Spleen (tissue), 7 donors: ENCODE measurements around the gene PSMD7.

Source experiments
- POLR2A ChIP-seq, 3 donors: fragments of 450-650 bp; IDR thresholded peaks; one replicate each; pipeline ENCODE4 v1.5.1; 2017; ENCODE audit warnings: antibody characterized with exemption in 3 of 3, mild to moderate bottlenecking in 1 of 3
- POLR2AphosphoS5 ChIP-seq, 3 donors: sonication (generic); formaldehyde crosslinking; IDR thresholded peaks; one replicate each; pipeline ENCODE4 v1.5.1; 2017; ENCODE audit warnings: antibody characterized with exemption in 3 of 3
- TF ChIP-seq, protein P1 (sequence below), 11 experiments: fragments of 200-600 bp in 7 of 11; fragments of 450-650 bp in 4 of 11; sonication (generic) in 4 of 11; IDR thresholded peaks in 8 of 11; conservative IDR thresholded peaks in 3 of 11; 1 replicate in 7 of 11; 2 replicates in 4 of 11; pipeline versions ENCODE4 v1.4.0 to v1.8.0; 2016 to 2021; ENCODE audit warnings: antibody characterized with exemption in 11 of 11, inconsistent platforms in 4 of 11, mild to moderate bottlenecking in 1 of 11
- donor health status: DM: no; HTN: no; CAD: no; lungs with moderate emphysema.
- donor health status: DM: no; HTN: no; CAD: no.
- donor health status: DM: no; HTN: no; CAD: no.

DNA sequence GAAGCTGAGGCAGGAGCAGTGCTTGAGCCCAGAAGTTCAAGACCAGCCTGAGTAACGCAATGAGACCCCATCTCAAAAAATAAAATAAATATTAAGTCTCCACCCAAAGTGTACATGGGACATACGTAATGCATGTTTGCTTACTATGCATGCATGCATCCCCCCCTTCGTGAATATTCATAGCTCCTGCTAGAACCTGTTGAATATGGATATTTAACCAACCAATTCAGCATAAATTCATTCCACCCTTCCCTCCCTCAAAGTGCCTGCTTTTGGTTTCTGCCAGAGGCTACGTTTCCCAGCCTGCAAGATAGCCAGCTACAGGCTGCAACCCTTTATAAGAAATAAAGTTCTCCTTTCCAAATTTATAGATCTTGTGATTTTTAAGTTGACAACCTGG lies 12.9 kb upstream of the PSMD7 start:
- TF ChIP-seq POLR2A (IDR thresholded peaks at IDR 0.05), result no peak
- TF ChIP-seq, protein P1, sequence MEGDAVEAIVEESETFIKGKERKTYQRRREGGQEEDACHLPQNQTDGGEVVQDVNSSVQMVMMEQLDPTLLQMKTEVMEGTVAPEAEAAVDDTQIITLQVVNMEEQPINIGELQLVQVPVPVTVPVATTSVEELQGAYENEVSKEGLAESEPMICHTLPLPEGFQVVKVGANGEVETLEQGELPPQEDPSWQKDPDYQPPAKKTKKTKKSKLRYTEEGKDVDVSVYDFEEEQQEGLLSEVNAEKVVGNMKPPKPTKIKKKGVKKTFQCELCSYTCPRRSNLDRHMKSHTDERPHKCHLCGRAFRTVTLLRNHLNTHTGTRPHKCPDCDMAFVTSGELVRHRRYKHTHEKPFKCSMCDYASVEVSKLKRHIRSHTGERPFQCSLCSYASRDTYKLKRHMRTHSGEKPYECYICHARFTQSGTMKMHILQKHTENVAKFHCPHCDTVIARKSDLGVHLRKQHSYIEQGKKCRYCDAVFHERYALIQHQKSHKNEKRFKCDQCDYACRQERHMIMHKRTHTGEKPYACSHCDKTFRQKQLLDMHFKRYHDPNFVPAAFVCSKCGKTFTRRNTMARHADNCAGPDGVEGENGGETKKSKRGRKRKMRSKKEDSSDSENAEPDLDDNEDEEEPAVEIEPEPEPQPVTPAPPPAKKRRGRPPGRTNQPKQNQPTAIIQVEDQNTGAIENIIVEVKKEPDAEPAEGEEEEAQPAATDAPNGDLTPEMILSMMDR (IDR thresholded peaks at IDR 0.05 in 8 of 11, conservative IDR thresholded peaks at IDR 0.05 in 3 of 11), result no peak
- TF ChIP-seq POLR2AphosphoS5 (IDR thresholded peaks at IDR 0.05), result no peak
